T-helper 2 cell treated with Interferon-gamma antibody and Interleukin-4, amounts not matched to agents 100 ng/mL and 5 ng/mL, for 36 hours (primary cell): ENCODE data around the gene SCN4B. TPM values are rescaled to one million over a fixed set of nuclear protein-coding genes. Genes with fewer than 3 reads are reported as not detected.

Experiments
- intact Hi-C: fragments of 100-400 bp; cut with micrococcal nuclease; formaldehyde crosslinking; loops from one replicate; pipeline ENCODE4 v1.15.1; 2023
- total RNA-seq: library from RNA; stranded (reverse); gene quantifications from 2 replicates; pipeline ENCODE4 v1.2.3, GENCODE V29; 2022

The SCN4B gene
- total RNA-seq, 1 donor from 2014 or later = 0.11 TPM

DNA sequence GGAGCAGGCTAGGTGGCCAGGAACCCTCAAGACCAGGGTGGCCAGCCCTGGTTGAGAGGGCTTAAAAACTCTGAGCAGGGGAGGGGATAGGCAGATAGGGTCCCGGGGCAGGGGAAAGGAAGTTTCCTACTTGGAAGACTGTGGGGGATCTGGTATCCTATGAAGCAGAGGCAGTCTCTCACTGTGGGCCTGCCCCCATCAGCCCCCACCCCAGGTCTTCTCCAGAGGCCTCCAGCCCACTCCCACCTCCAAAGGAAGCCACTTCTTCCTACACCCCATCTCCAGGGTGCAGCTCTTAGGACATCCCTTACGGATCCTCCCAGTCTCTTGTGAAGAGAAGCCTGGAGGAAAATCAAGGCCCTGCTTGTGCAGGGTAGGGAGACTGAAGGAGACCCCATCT lies 16.3 kb downstream of the SCN4B start:
- intact Hi-C loops = no loop called here

- intact Hi-C loops = no loop called here
Observed at GRCh38 chr11:118135796-118136165, 16.8 kb downstream of the SCN4B start.

- intact Hi-C loops = no loop called here
Observed at GRCh38 chr11:118135051-118135795, 17.4 kb downstream of the SCN4B start.

DNA sequence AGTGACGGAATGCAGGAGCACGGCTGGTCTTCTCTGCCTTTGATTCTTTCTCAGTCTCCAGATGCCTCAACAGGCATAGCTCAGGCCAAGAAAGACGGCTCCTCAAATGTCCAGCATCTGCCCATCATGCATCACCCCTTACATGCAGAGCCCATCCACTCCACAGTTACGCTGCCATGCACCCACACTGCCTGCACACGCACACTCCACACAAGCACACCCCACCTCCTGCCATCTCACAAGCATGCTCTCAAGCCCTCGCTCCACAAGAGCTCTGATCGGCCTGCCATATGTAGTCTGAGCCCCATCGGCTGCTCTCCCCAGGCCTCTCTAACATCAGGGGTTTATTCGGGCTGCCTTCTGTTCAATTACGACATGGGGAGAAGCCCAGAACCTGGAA lies 18.8 kb downstream of the SCN4B start:
- intact Hi-C loops = no loop called here

DNA sequence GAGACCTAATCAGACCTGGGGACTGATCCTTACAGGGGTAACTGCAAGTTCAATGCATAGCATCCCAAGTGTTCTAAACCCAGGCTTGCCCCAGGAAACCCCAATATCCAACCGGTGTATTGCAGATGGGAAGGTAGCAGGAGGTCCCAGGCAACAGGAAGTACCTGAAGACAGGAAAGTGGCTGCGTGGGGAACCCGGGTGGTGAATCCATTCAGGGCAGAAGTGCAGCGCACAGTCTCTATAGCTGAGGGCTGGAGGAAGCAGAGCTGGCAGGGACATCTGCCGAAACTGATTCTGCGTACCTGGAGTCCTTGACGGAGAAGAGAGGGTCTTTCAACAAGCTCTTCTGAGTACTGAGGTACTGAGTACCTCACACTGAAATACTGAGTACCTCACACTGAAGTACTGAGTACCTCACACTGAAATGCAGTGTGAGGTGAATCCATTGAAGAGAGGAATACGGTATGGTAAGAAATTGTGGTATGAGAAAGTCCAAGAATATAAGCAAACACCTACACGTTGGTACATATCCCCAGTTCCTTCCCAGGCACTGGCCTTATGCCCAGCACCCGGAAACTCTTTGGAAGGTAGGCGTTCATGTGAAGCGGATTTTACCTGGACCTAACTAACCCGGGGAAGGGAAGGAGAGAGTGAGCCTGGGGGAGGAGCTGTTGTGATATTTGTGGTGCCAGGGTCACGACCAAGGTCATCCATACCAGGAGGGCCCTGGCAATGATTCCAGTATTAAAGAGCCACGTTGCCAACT lies 20.1 kb downstream of the SCN4B start:
- intact Hi-C loops = no loop called here

GRCh38 chr11:118129471-118130172 lies 23.0 kb downstream of the SCN4B start:
- intact Hi-C loops = no loop called here

DNA sequence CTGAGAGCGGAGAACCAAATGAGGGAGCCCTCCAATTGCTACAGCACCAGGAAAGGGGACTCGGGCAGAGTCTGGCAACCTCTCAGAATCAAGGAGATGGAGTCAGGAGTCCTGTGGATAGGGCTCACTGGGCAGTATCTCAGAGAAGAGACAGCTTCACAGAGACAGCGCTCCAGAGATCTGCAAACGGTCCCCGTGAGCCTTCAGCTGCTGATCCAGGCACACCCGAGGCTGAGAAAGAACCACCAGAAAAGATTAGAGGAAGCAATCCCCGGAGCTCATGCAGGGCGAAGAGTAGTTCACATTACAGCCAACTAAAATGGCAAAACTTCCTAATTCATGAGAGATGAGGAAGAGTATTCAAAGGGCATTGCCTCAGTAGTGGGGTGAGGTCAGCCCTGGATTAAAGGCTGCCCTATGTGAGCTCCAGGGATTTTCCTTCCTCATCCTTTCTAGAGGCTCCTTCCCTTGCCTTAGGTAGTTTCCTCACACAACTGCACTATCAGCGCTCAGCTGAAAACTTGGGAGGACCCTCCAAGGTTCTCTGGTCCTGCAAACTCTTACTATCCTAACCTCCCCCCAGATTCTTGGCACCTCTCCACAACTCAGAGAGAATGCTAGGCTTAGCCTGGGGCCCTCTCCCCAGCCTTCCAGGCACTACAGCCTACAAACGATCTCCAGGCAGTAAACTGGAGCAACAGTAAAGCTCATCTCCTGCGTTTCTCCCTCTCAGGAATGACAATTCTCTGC lies 23.7 kb downstream of the SCN4B start:
- intact Hi-C loops = no loop called here

DNA sequence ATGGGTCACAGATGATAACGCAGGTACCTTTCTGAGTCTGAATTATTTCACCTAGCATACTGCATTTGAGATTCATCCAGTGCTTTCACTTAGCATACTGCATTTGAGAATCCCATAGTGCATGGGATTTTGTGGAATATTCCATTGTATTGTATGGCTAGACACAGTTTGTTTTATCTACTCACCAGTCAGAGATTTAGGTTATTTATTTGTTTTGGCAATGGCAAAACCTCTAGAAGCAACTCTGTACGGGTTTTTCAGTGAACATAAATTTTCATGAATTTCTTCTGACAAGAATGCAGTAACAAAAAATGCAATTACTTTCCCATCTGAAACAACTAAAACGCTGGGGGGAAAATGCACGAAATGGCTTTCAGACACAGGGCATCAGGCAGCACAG lies 24.3 kb downstream of the SCN4B start:
- intact Hi-C loops = no loop called here

- intact Hi-C loops = no loop called here
Observed at GRCh38 chr11:118126082-118126838, 26.4 kb downstream of the SCN4B start.

GRCh38 chr11:118124929-118125535 lies 27.6 kb downstream of the SCN4B start:
- intact Hi-C loops = no loop called here

DNA sequence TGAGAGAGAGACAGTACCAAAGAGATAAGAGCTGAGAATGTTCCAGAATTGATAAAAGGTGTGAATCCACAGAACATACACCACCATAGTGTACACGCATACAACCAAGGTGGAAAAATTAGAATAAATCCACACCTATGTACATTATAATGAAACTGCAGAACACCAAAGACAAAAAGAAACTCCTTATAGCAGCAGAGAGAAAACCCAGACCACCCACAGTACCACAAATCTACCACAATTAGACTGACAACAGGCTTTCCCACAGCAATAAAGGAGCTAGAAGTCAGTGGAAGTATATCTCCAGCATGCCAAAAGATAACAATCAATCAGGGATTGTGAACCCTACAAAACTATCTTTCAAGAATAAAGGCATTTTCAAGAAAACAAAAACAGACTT lies 31.8 kb downstream of the SCN4B start:
- intact Hi-C loops = no loop called here

GRCh38 chr11:118117790-118118601 lies 34.6 kb downstream of the SCN4B start:
- intact Hi-C loops = no loop called here

GRCh38 chr11:118115048-118115447 lies 37.6 kb downstream of the SCN4B start:
- intact Hi-C loops = no loop called here

GRCh38 chr11:118114266-118114665 lies 38.4 kb downstream of the SCN4B start:
- intact Hi-C loops = no loop called here

GRCh38 chr11:118112711-118113430 lies 39.8 kb downstream of the SCN4B start:
- intact Hi-C loops = no loop called here

DNA sequence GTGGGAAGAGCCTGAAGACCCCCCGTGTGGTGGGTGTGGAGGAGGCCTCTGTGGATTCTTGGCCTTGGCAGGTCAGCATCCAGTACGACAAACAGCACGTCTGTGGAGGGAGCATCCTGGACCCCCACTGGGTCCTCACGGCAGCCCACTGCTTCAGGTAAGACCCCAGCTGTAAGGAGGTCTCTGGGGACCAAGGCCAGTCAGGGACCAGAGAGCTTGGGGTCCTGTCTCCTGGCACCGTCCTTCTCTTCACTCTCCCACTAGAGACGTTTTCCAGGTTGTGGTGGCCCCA lies 40.9 kb downstream of the SCN4B start:
- intact Hi-C loops = no loop called here

- intact Hi-C loops = no loop called here
Observed at GRCh38 chr11:118111019-118111743, 41.4 kb downstream of the SCN4B start.

DNA sequence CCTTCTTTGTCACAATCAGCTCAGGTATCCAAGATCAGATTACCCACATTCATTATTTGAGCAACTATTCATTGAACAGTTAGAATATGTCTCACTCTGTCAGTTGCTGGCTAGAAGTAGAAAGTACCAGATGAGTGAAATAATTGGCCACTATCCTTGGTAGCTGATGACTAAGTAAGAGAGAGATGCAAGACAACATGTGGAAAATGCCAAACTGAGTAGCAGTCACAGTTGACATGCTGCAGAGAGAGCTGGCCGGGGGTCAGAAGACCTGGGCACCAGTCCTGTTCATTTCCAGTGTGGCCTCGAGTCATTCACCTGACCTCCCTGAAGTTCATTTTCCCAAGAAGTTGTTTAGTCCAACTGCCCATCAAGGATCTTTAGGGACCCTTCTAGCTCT lies 43.4 kb downstream of the SCN4B start:
- intact Hi-C loops = no loop called here
